ENCODE measurements around the gene SLC9A7. TPM values are rescaled to one million over a fixed set of nuclear protein-coding genes. Genes with fewer than 3 reads are reported as not detected.

Gene SLC9A7
- total and polyA plus RNA-seq, 3 donors from 2014 or later: 2.6 to 8.1 (median 7.4) TPM

DNA sequence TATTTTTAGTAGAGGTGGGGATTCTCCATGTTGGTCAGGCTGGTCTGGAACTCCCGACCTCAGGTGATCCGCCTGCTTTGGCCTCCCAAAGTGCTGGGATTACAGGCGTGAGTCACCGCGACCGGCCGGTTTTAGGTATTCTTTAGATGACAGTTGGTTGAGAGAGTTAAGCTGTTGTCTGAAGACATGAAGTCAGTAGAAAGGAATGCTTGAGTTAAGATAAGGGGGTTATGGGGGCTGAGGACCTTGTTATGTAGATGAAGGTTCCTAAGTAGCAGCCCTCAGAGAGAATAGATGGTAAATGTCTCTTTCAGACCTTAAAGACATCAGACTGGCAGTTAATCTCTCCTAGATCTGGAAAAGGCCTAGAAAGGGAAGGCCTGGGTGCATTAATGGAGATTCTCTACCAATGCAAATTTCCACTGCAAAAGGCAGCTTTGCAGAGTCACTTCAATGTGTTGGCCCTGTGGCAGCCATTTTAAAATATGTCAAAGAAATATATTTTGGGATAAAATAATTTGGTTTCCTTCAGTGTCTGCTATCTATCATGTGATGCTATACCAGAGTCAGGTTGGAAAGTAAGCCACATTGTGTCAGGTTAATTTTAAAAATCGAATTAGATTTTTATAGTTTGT lies 207.3 kb downstream of the SLC9A7 start:
- Histone ChIP-seq H3K9me3 (no peaks in the 10 kb centered on the region), H3K4me1 (no peaks in the 10 kb centered on the region), H3K4me3 (no peak overlapping the region), H3K27ac (no peak overlapping the region), H3K27me3 (no peaks in the 10 kb centered on the region), H3K36me3 (ENCODE audit: low read depth, missing control alignments) (no peaks in the 10 kb centered on the region)
- intact Hi-C loops (cut with DNase I; ENCODE audit: low total_unique reads): no loop called here
- 51 to 67% methylated on average over 8 of the region's 8 CpGs for WGBS, 2 donors
- no peak for DNase-seq
- TF ChIP-seq, protein P1, sequence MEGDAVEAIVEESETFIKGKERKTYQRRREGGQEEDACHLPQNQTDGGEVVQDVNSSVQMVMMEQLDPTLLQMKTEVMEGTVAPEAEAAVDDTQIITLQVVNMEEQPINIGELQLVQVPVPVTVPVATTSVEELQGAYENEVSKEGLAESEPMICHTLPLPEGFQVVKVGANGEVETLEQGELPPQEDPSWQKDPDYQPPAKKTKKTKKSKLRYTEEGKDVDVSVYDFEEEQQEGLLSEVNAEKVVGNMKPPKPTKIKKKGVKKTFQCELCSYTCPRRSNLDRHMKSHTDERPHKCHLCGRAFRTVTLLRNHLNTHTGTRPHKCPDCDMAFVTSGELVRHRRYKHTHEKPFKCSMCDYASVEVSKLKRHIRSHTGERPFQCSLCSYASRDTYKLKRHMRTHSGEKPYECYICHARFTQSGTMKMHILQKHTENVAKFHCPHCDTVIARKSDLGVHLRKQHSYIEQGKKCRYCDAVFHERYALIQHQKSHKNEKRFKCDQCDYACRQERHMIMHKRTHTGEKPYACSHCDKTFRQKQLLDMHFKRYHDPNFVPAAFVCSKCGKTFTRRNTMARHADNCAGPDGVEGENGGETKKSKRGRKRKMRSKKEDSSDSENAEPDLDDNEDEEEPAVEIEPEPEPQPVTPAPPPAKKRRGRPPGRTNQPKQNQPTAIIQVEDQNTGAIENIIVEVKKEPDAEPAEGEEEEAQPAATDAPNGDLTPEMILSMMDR (IDR thresholded peaks at IDR 0.05): no peak
- no peak for TF ChIP-seq POLR2A (IDR thresholded peaks at IDR 0.05)

DNA sequence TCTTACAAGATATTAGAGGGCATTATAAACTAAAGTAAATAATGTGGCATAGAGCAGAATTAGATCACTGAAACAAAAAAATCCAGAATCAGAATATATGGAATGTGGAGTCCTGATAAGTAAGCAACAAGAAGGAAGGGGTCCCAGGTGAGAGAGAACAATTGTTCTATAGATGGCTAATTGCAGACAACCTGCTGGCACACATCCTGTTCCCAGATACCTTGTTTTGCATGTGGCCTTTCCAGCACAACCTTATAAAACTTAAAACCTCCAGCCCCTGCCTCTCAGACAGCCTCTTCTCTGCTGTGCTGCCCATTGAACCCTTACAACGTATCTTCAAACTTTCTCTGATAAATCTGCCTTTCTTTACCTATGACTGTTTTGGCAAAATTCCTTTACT lies 209.0 kb downstream of the SLC9A7 start:
- H3K27ac ChIP-seq: no peak overlapping the region
- 90 to 100% methylated on average over 1 of the region's 1 CpG for WGBS, 2 donors
- DNase-seq: no peak
- no peaks in the 10 kb centered on the region for H3K4me1 ChIP-seq
- intact Hi-C loops (cut with DNase I; ENCODE audit: low total_unique reads): no loop called here
- H3K27me3 ChIP-seq: no peaks in the 10 kb centered on the region
- no peak for TF ChIP-seq POLR2A (IDR thresholded peaks at IDR 0.05)
- TF ChIP-seq, protein P1 (IDR thresholded peaks at IDR 0.05): no peak
- H3K9me3 ChIP-seq: no peaks in the 10 kb centered on the region
- no peak overlapping the region for H3K4me3 ChIP-seq
- H3K36me3 ChIP-seq (ENCODE audit: low read depth, missing control alignments): no peaks in the 10 kb centered on the region

Small RNA genes within 50 kb of the gene (small RNA-seq; reads per million reads assigned to genes)
- 0 reads per million in 2 donors for gene RF00017

Other genes with a start within 250 kb of the SLC9A7 start
- 1 to 10 TPM; 6.3 to 8.2 TPM for gene ZNF674, start 213.7 kb downstream of the SLC9A7 start, total RNA-seq
- 2.4 TPM for gene ZNF674, start 213.7 kb downstream of the SLC9A7 start, polyA plus RNA-seq (ENCODE audit: insufficient read depth, low read depth, low replicate concordance)
- gene CHST7, start 185.4 kb downstream of the SLC9A7 start, total RNA-seq: 10 to 100 TPM in 1 of 2 donors, 1 to 10 TPM in 1; 9.4 to 18.7 TPM
- gene CHST7, start 185.4 kb downstream of the SLC9A7 start, polyA plus RNA-seq (ENCODE audit: insufficient read depth, low read depth, low replicate concordance): 2.5 TPM
- 1 to 10 TPM; 6.1 to 6.6 TPM for gene RP2, start 77.9 kb upstream of the SLC9A7 start, total RNA-seq
- 7.8 TPM for gene RP2, start 77.9 kb upstream of the SLC9A7 start, polyA plus RNA-seq (ENCODE audit: insufficient read depth, low read depth, low replicate concordance)
- gene JADE3, start 153.3 kb upstream of the SLC9A7 start, total RNA-seq: 10 to 100 TPM; 22.9 to 33.1 TPM
- gene JADE3, start 153.3 kb upstream of the SLC9A7 start, polyA plus RNA-seq (ENCODE audit: insufficient read depth, low read depth, low replicate concordance): 23.0 TPM